ENCODE measurements around the gene FREM3. TPM values are rescaled to one million over a fixed set of nuclear protein-coding genes. Genes with fewer than 3 reads are reported as not detected.

Gene FREM3
- total RNA-seq, 1 donor from 2014 or later, result under 0.01 TPM

Other genes with a start within 250 kb of the FREM3 start
- 60.3 TPM for gene SMARCA5, start 187.0 kb downstream of the FREM3 start, total RNA-seq
- 1.2 TPM for gene GYPE, start 204.9 kb upstream of the FREM3 start, total RNA-seq

Measured in frontal cortex (tissue), 1 donor.